ENCODE results near the gene GNG4.
"Not testable (repeated sequence)": the region's sequence is repeated elsewhere in the genome, so short reads cannot be mapped to it uniquely, and the experiment has no call there.

Gene GNG4

GRCh38 chr1:235579891-235580290 lies 69.7 kb downstream of the GNG4 start:
- DNase-seq, result no peak

DNA sequence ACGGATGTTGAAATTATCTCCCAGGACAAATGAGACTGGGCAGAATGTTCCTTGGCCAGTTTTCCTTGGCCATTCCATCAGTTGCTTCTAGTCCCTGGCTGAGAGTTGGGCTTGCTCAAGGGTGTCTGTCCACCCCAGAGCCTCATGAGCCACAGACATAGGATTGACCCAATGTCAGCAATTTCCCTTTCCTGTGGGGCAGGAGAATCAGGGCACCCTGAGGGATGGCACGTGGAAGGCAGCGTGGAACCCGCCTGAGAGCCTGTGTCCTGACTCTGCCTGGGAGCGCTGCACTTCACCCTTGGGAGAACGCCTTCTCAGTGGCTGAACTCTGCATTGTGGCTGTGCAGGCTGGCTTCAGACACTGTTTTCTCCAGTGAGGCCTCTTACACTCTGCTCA lies 74.0 kb downstream of the GNG4 start:
- DNase-seq, result no peak

DNA sequence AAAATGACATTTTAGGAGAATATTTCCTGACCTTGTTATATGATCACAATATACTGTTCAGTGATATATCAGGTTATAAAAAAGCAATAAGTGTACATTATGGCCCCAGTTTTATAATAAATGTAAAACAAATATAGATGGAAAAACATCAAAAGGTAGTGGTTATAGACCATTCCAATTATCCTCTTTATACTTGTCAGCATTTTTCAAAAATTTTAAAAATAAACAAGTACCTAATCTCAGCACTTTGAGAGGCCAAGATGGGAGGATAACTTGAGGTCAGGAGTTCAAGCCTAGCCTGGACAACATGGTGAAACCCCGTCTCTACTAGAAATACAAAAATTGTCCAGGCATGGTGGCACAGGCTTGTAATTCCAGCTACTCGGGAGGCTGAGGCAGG lies 75.7 kb downstream of the GNG4 start:
- no peak for DNase-seq

DNA sequence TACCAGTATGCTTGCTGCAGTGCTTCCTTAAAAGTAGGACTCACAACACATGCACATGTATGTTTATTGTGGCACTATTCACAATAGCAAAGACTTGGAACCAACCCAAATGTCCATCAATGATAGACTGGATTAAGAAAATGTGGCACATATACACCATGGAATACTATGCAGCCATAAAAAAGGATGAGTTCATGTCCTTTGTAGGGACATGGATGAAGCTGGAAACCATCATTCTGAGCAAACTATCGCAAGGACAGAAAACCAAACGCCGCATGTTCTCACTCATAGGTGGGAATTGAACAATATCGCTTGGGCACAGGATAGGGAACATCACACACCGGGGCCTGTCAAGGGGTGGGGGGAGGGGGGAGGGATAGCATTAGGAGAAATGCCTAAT lies 76.6 kb downstream of the GNG4 start:
- DNase-seq, result not testable (repeated sequence)

DNA sequence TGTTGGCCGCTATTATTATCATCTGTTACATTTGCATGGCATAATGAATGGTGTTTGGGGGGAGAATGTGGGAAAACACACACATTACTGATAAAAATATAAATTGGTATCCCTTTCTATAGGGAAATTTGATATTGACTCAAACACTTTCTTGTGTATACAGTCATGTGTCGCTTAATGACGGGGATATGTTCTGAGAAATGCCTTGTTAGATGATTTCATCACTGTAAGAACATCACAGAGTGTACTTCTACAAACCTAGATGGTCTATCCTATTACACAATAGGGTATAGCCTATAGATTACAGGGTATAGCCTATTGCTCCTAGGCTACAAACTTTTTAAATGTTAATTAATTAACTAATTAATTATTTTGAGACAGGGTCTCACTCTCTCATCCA lies 78.1 kb downstream of the GNG4 start:
- no peak for DNase-seq

DNA sequence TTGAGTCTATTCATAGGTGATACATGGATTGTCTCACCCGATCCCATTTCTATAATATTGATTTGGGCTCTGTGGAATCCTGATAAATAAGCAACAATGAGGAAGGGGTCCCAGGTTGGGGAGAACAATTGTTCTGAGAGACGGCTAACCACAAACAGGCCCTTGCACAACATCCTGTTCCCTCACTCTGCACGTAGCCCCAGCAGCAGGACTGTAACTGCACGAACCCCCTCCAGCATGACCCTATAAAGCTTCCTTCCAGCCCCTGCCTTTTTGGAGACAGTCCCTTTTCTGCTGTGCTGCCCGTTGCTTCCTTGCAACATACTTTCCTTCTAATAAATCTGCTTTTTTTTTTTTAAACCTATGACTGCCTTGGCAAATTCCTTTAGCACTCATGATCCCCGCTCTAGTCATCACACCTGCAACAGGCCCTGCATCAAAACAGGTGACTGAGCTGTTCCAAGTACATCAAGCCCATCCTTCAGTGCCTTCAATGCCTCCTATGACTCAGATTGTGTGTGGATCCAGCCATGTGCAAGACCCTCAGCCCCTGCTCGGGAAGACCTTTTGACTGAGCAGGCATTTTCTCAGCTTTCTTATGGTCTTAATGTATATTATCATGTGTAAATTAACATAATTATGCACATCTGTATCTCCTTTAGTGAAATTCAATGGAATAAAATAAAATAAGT lies 81.6 kb downstream of the GNG4 start:
- DNase-seq, result no peak

DNA sequence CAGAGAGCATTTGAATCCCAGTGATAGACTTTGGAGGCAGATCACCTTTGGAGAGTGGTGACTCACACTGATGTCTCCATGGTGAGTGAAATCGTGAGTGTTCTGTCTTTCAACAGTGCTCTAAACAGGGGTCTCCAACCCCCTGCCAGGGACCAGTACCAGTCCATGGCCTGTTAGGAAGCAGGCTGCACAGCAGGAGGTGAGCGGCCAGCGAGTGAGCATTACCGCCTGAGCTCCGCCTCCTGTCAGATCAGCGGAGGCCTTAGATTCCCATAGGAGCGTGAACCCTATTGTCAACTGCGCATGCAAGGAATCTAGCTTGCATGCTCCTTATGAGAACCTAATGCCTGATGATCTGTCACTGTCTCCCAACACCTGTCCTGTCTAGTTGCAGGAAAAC lies 83.5 kb downstream of the GNG4 start:
- DNase-seq, result no peak

GRCh38 chr1:235563513-235564061 lies 86.0 kb downstream of the GNG4 start:
- DNase-seq, result no peak

- DNase-seq, result no peak
Observed at GRCh38 chr1:235562589-235562988, 87.0 kb downstream of the GNG4 start.

- no peak for DNase-seq
Observed at GRCh38 chr1:235558621-235559169, 90.9 kb downstream of the GNG4 start.

- DNase-seq, result no peak
Observed at GRCh38 chr1:235557495-235557894, 92.1 kb downstream of the GNG4 start.

- no peak for DNase-seq
Observed at GRCh38 chr1:235556807-235557206, 92.8 kb downstream of the GNG4 start.

DNA sequence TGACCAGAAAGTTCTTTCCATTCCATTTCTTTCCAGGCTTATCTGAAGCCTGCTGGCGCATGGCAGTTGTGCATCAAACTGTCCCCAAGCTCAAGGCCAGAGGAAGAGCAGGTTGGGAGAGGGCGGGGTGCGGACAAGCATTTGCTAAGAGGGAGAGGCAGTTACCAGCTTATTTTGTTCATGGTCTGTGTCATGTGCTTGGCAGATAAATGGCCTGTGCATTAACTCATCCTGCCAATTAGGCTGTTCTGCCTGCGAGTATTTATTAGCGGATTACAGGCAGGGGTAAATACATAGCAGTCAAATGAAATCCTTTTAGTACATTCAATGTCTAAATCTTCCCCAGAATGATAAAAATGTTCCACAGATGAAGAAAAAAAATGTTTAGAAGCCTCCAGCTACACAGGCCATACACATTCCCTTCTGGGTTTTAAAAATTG lies 96.5 kb downstream of the GNG4 start:
- DNase-seq, result no peak

DNA sequence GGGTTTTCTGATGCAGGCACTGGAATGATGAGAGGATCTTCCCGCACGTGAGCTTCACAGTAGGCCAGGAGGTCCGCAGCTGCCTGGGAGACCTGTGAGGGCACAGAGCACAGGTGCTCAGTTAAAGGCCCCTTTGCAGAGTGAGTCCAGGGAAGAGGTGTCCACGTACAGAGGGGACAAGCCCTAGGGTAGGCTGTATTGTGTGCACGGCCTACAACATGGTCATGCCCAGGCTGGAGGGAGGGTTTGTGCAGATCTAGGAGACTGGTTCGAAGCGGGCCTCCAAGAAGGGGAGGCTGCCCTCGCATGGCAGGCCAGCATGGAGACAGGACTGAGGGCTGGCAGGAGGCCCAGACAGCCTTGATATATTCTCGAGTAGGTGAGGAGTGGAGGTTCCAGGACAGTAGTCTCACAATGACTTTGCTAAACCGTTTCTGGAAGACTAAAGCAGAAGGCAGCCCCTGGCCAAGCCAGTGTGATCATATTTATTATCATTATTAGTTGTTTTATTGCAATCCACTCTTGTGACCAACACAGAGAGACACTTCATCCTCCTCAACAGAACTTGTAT lies 97.4 kb downstream of the GNG4 start:
- no peak for DNase-seq

GRCh38 chr1:235549351-235550139 lies 100.0 kb downstream of the GNG4 start:
- no peak for DNase-seq

DNA sequence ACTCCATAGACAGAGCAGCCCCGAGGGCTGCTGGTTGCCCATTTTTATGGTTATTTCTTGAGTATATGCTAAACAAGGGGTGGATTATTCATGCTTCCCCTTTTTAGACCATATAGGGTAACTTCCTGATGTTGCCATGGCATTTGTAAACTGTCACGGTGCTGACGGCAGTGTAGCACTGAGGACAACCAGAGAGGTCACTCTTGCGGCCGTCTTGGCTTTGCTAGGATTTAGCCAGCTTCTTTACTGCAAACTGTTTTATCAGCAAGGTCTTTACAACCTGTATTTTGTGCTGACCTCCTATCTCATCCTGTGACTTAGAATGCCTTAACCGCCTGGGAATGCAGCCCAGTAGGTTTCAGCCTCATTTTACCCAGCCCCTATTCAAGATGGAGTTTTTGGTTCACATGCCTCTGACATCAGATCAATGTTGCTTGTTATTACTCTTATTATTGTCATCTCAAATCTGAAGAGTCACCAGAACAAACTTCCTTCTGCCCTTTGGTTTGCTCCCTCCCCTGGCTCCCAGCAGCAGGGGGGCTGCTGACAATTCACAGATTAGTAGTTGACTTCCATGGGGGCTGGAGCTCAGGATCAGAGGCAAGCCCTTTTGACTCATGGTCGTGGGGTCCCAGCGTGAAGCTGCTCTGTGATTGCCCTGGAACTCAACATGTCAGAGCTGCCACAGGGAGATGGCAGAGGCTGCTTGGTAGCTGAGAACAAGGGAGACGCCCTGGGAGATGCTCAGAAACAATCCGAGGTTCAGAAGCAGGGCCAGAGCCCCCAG lies 103.0 kb downstream of the GNG4 start:
- DNase-seq, result not testable (repeated sequence)

- DNase-seq, result no peak
Observed at GRCh38 chr1:235545292-235545930, 104.2 kb downstream of the GNG4 start.

DNA sequence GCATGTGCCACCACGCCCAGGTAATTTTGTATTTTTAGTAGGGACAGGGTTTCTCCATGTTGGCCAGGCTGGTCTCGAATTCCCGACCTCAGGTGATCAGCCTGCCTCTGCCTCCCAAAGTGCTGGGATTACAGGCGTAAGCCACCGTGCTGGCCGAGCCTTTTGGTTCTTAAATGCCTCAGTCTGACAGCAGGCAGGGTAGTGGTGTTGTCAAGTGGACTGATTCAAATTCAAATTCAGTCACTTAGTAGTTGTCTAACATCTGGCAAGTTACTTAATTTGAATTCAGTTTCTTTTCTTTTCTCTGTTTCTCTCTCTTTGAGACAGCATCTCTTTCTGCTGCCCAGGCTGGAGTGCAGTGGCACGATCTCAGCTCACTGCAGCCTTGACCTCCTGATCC lies 106.7 kb downstream of the GNG4 start:
- not testable (repeated sequence) for DNase-seq

- DNase-seq, result no peak
Observed at GRCh38 chr1:235533476-235534168, 116.0 kb downstream of the GNG4 start.

DNA sequence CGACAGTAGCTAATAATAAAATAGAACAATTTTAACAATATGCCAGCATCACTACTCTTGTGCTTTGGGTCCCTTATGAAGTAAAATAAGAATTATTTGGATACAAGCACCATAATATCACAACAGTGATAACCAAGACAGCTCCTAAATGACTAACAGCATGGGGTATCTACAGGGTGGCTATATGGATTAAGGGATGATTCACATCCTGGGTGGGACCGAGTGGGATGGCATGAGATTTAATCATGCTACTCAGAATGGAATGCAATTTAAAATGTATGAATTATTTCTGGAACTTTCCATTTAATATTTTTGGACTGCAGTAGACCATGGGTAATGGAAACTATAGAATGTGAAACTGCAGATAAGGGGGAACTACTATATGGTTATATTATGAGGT lies 117.2 kb downstream of the GNG4 start:
- no peak for DNase-seq

- no peak for DNase-seq
Observed at GRCh38 chr1:235527196-235527814, 122.3 kb downstream of the GNG4 start.
